GM12864 (cell line): ENCODE results near the gene FAM20C.

Experiments used
- DNase-seq: peaks from one replicate; pipeline ENCODE4 v3.0.0-alpha.2; 2011; ENCODE audit warnings: low read depth
- H3K4me3 ChIP-seq: 2 replicates; pipeline ENCODE4 v1.5.1; 2011; ENCODE audit warnings: mild to moderate bottlenecking, low read depth, low read length, control low read depth
- CTCF ChIP-seq: IDR thresholded peaks from 2 replicates; pipeline ENCODE4 v1.5.1; 2011; ENCODE audit warnings: low read depth, mild to moderate bottlenecking, moderate library complexity, low read length, control low read depth, inconsistent platforms; ENCODE audit errors: missing control alignments

FAM20C gene

GRCh38 chr7:300546-301290, 108.3 kb downstream of the FAM20C start:
- no peak for TF ChIP-seq CTCF
- no peak overlapping the region for H3K4me3 ChIP-seq
- no peak for DNase-seq

GRCh38 chr7:301291-302053, 109.1 kb downstream of the FAM20C start:
- DNase-seq, result no peak
- no peak overlapping the region for H3K4me3 ChIP-seq
- no peak for TF ChIP-seq CTCF

- TF ChIP-seq CTCF, result no peak
- no peak for DNase-seq
- no peak overlapping the region for H3K4me3 ChIP-seq
These were observed 110.0 kb downstream of the FAM20C start for GRCh38 chr7:302054-302992.

- H3K4me3 ChIP-seq, result no peak overlapping the region
- DNase-seq, result no peak
- no peak for TF ChIP-seq CTCF
These were observed 111.1 kb downstream of the FAM20C start for GRCh38 chr7:303425-303824.

GRCh38 chr7:303884-304573, 111.7 kb downstream of the FAM20C start:
- TF ChIP-seq CTCF, result no peak
- no peak for DNase-seq
- H3K4me3 ChIP-seq, result no peak overlapping the region
